ENCODE data around the gene SCML1.

The SCML1 gene

GRCh38 chrX:17787557-17787956, 50.3 kb downstream of the SCML1 start:
- H2AFZ ChIP-seq (ENCODE audit: low read depth, low read length) = no peak overlapping the region
- TF ChIP-seq EZH2phosphoT487 (IDR thresholded peaks at IDR 0.05; ENCODE audit: low read depth) (no peak), CTCF (IDR thresholded peaks at IDR 0.05; ENCODE audit: low read depth, low read length) (no peak)
- H3K9ac ChIP-seq (ENCODE audit: low read length) = no peak overlapping the region
- H3K27ac ChIP-seq (ENCODE audit: low read length) = no peak overlapping the region
- H3K36me3 ChIP-seq (replicated peaks; ENCODE audit: low read depth, low read length) = no peaks in the 10 kb centered on the region
- H3K9me3 ChIP-seq (ENCODE audit: insufficient read depth, low read length) = no peaks in the 10 kb centered on the region
- H4K20me1 ChIP-seq (ENCODE audit: insufficient read depth, low read length) = no peaks in the 10 kb centered on the region
- H3K4me3 ChIP-seq (ENCODE audit: low read length) = no peak overlapping the region
- H3K4me2 ChIP-seq (ENCODE audit: low read length) = no peak overlapping the region
- no peaks in the 10 kb centered on the region for H3K79me2 ChIP-seq (ENCODE audit: low read length)
- H3K27me3 ChIP-seq (ENCODE audit: low read depth, low read length) = no peaks in the 10 kb centered on the region
- H3K4me1 ChIP-seq (ENCODE audit: low read length) = no peaks in the 10 kb centered on the region

- H3K4me2 ChIP-seq (ENCODE audit: low read length) = no peak overlapping the region
- H3K9ac ChIP-seq (ENCODE audit: low read length) = no peak overlapping the region
- no peaks in the 10 kb centered on the region for H3K9me3 ChIP-seq (ENCODE audit: insufficient read depth, low read length)
- no peaks in the 10 kb centered on the region for H3K79me2 ChIP-seq (ENCODE audit: low read length)
- TF ChIP-seq CTCF (IDR thresholded peaks at IDR 0.05; ENCODE audit: low read depth, low read length) (peak; percentile 77), EZH2phosphoT487 (IDR thresholded peaks at IDR 0.05; ENCODE audit: low read depth) (no peak)
- H3K27me3 ChIP-seq (ENCODE audit: low read depth, low read length) = no peaks in the 10 kb centered on the region
- no peaks in the 10 kb centered on the region for H3K36me3 ChIP-seq (replicated peaks; ENCODE audit: low read depth, low read length)
- no peaks in the 10 kb centered on the region for H4K20me1 ChIP-seq (ENCODE audit: insufficient read depth, low read length)
- no peak overlapping the region for H3K4me3 ChIP-seq (ENCODE audit: low read length)
- H3K27ac ChIP-seq (ENCODE audit: low read length) = no peak overlapping the region
- no peak overlapping the region for H2AFZ ChIP-seq (ENCODE audit: low read depth, low read length)
- no peaks in the 10 kb centered on the region for H3K4me1 ChIP-seq (ENCODE audit: low read length)
Measured at GRCh38 chrX:17788439-17788838, 51.1 kb downstream of the SCML1 start.

- no peaks in the 10 kb centered on the region for H4K20me1 ChIP-seq (ENCODE audit: insufficient read depth, low read length)
Measured at GRCh38 chrX:17788956-17789562, 51.8 kb downstream of the SCML1 start.

GRCh38 chrX:17792826-17793225, 55.5 kb downstream of the SCML1 start:
- H3K4me1 ChIP-seq (ENCODE audit: low read length) = no peaks in the 10 kb centered on the region
- no peak for TF ChIP-seq EZH2phosphoT487 (IDR thresholded peaks at IDR 0.05; ENCODE audit: low read depth)
- no peak for TF ChIP-seq CTCF (IDR thresholded peaks at IDR 0.05; ENCODE audit: low read depth, low read length)
- H3K9ac ChIP-seq (ENCODE audit: low read length) = no peak overlapping the region
- H3K27me3 ChIP-seq (ENCODE audit: low read depth, low read length) = no peaks in the 10 kb centered on the region
- no peaks in the 10 kb centered on the region for H3K79me2 ChIP-seq (ENCODE audit: low read length)
- no peak overlapping the region for H3K27ac ChIP-seq (ENCODE audit: low read length)
- no peak overlapping the region for H2AFZ ChIP-seq (ENCODE audit: low read depth, low read length)
- no peaks in the 10 kb centered on the region for H3K9me3 ChIP-seq (ENCODE audit: insufficient read depth, low read length)
- no peaks in the 10 kb centered on the region for H4K20me1 ChIP-seq (ENCODE audit: insufficient read depth, low read length)
- no peak overlapping the region for H3K4me3 ChIP-seq (ENCODE audit: low read length)
- H3K36me3 ChIP-seq (replicated peaks; ENCODE audit: low read depth, low read length) = no peaks in the 10 kb centered on the region
- H3K4me2 ChIP-seq (ENCODE audit: low read length) = no peak overlapping the region

More at GRCh38 chrX:17788956-17789562, 51.8 kb downstream of the SCML1 start:
- H3K4me2 ChIP-seq (ENCODE audit: low read length) = no peak overlapping the region
- H3K36me3 ChIP-seq (replicated peaks; ENCODE audit: low read depth, low read length) = no peaks in the 10 kb centered on the region
- no peaks in the 10 kb centered on the region for H3K27me3 ChIP-seq (ENCODE audit: low read depth, low read length)
- no peak overlapping the region for H3K9ac ChIP-seq (ENCODE audit: low read length)
- no peak overlapping the region for H2AFZ ChIP-seq (ENCODE audit: low read depth, low read length)
- TF ChIP-seq CTCF (IDR thresholded peaks at IDR 0.05; ENCODE audit: low read depth, low read length) (no peak), EZH2phosphoT487 (IDR thresholded peaks at IDR 0.05; ENCODE audit: low read depth) (no peak)
- H3K4me1 ChIP-seq (ENCODE audit: low read length) = no peaks in the 10 kb centered on the region
- H3K79me2 ChIP-seq (ENCODE audit: low read length) = no peaks in the 10 kb centered on the region
- H3K4me3 ChIP-seq (ENCODE audit: low read length) = no peak overlapping the region
- H3K9me3 ChIP-seq (ENCODE audit: insufficient read depth, low read length) = no peaks in the 10 kb centered on the region
- H3K27ac ChIP-seq (ENCODE audit: low read length) = no peak overlapping the region
